HG03571 (cell line): ENCODE results near the gene RBM38.

Experiments used
- ATAC-seq: cut with Tn5 transposase; IDR thresholded peaks from one replicate; pipeline ENCODE4 v1.9.1; 2021; ENCODE audit not compliant: unreplicated experiment

RBM38 gene

DNA sequence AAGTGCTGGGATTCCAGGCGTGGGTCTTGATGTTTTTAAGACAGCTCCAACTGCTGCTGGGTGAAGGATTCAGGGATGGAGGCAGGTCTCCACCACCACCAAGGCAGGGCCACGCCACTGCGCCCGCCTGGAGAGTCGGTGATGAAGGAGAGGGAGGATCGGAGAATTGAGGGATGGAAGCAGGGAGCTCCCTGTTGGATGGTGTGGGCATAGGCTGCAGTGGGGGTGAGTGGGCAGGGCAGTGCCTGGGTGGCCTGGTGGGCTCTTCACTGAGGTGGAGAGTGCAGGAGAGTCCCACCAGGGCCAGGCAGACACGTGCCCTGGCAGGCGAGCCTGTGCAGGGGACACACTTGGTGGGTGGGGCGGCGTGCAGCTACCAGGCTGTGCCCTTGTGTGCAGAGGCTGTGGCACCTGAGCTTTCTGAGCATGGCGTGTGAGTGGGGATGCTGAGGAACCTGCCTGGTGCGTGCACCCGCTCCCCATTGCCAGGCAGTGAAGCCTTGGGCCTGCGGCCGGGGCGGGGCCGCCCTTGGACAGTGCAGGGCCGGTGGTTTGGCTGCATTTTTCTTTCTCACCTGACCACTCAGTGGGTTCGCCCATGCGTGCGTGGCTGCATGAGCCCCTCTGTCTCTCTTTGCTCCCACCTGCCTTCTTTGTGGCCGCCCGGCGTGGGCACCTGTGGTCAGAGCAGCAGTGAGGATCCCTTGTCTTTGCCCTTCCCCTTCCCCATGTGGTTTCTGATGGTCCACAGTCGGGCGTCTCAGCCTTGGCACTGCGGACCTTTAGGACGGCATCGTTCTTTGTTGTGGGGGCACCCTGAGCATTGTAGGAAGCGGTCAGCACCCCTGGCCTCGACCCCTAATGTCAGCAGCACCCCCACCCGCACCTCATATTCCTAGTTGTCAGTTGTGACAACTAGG, 11.3 kb downstream of the RBM38 start:
- ATAC-seq = no peak

DNA sequence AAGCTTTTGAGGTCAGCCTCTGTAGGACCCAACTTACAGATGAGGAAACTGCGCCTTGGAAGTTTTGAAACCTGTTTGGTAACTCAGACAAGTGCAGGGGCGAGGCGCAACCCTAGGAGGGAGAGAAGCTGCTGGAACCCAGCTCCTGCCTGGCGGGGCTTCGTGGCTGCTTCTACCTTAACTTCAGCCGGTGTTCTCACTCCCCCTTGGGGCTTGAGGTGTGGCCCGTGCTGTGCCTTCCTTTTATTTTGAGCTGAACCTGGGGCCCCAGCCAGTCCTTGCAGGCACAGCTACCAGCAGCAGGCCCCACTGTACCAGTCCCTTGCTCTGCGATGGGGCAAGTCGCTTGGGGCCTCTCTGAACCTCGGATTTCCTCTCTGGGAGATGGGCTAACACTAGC, 12.0 kb downstream of the RBM38 start:
- no peak for ATAC-seq

DNA sequence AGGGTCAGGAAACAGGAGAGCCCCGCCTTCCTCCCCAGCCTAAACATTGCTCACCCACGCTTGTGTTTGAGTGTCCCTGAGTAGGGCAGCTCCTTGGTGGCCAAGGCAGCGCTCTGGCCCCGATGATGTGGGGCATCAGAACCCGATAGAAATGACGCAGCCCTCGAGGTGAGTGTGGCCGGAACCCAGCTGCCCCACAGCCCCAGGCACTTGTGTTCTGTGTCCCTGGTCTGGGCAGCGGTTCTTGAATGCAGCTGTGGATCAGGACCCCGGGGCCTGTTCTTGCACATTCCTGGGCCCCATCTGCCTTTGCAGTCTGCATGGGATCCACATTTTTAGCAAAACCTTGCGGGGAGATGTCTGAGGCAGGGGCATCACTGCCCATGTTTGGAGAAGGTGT, 12.8 kb downstream of the RBM38 start:
- ATAC-seq = no peak

DNA sequence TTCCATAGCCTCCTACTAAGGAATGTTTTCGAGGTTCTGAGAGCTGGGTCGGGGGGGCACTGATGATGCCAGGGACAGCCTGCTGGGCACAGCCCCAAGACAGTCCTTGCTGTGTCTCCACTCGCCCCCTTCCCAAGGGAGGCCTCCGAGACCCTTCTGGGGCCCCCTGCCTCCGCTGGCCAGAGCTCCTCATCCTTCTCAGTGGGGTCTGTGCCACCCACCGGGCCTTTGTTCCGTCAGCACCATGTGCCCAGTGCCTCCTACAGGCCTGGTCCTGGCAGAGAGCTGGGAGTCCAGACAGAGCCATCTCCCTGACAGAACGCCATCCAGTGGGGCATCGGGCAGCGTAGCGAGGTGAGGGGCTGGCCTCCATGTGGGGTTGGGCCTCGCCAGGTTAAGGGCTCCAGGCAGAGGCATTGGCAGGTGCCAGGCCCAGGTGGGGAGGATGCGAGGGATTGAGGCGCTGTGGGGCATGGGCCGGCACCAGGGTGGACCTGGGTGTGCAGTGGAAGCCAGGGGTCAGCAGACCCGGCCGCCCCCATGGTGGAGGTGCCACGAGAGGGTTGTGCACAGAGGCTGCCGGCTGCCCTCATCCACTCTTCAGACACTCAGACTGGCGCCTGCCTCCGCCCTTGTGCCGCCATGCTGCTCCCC, 13.3 kb downstream of the RBM38 start:
- no peak for ATAC-seq

DNA sequence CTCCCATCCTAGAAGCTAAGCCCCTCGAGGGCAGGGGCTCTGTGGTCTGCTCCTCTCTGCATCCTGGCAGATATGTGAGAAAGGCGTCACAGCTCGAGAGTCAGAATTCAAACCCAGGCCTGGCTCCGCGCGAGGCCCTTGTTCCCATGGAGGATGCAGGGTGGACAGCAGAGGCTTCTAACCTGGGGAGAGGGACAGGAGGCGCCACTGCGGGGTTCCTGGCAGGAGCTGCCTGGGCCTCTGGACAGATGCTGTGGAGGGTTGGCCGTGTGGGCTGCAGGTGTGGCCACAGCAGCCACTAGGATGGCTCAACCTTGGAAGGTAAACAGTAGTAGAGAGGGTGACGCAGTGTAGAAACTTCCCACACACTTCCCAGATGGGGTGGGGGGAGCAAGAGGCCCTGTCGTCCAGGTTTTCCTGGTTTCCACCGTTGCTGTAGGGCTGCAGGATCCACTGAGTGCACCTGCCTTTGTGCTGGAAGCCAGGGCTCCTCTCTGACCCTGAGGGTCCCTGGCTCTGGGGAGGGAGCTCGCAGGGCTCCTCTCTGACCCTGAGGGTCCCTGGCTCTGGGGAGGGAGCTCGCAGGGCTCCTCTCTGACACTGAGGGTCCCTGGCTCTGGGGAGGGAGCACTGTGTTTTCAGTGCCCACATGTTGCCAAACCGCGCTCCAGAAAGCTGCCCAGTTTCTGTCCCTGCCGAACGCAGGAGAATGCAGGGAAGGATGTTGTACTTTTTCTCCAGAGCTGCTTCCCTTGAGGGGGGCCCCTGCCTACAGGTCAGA, 14.2 kb downstream of the RBM38 start:
- no peak for ATAC-seq

DNA sequence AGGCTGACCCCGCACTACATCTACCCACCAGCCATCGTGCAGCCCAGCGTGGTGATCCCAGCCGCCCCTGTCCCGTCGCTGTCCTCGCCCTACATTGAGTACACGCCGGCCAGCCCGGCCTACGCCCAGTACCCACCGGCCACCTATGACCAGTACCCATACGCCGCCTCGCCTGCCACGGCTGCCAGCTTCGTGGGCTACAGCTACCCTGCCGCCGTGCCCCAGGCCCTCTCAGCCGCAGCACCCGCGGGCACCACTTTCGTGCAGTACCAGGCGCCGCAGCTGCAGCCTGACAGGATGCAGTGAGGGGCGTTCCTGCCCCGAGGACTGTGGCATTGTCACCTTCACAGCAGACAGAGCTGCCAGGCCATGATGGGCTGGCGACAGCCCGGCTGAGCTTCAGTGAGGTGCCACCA, 16.4 kb downstream of the RBM38 start:
- ATAC-seq = no peak

DNA sequence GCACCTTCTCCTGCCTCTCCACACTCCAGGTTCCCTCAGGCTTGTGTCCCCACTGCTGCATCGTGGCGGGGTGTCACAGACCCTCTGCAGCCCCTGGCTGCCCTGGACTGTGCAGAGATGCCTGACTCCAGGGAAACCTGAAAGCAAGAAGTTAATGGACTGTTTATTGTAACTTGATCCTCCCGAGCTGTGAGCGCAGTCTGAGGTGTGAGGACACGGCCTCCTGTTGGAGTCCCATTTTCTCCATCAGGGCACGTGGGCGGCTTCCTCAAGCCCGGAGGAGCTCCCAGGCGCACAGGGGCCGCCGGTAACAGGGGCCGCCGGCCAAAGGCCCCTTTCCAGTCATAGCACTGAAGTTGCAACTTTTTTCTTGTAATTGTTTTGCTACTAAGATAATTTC, 16.9 kb downstream of the RBM38 start:
- ATAC-seq = no peak

DNA sequence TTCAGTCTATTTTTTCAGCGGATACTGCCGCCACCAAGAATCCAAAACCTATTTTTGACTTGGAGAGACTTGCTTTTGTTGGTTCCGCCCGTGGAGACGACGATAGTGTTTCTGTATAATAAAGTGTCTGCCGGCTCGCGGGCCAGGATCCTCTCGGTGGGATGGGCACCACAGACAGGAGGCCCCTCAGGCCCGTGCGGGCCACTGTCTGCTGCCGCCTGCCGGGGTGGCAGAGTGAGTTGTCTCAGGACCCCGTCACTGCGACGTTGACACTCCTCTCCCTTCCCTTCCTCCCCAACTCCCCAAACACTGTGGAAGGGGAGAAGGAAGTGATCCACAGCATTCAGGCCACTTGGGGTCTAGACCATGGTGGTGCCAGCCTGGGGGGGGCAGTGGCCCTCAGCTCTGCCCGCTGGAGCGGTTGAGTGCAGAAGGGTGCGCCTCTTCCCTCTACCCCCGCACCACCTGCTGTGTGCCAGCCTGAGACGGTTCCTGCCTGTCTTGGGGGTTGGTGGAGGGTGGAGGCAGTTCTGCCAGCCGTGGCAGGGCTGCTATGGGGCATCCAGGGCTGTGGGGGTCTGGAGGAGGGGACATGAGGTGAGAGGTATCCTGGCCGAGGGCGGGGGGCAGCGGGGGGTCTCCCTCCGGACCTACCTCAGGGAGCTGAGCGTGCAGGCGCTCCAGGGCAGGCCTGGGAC, 17.5 kb downstream of the RBM38 start:
- no peak for ATAC-seq

DNA sequence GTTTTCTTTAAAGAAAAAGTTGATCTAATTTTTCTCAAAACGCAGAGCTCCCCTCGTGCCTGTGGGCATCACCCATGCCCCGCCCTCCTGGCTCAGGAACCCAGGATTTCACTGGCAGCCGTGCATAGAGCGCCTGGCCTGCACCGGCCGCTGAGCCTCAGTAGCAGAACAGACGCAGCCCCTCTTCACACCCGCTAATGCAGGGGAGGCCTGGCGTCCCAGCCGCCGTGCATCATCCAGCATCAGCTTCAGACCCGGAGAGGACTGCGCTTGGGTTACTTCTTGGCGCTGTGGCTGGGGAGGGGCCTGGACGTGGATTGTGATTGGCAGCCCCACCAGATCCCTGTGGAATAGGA, 18.1 kb downstream of the RBM38 start:
- ATAC-seq = no peak

DNA sequence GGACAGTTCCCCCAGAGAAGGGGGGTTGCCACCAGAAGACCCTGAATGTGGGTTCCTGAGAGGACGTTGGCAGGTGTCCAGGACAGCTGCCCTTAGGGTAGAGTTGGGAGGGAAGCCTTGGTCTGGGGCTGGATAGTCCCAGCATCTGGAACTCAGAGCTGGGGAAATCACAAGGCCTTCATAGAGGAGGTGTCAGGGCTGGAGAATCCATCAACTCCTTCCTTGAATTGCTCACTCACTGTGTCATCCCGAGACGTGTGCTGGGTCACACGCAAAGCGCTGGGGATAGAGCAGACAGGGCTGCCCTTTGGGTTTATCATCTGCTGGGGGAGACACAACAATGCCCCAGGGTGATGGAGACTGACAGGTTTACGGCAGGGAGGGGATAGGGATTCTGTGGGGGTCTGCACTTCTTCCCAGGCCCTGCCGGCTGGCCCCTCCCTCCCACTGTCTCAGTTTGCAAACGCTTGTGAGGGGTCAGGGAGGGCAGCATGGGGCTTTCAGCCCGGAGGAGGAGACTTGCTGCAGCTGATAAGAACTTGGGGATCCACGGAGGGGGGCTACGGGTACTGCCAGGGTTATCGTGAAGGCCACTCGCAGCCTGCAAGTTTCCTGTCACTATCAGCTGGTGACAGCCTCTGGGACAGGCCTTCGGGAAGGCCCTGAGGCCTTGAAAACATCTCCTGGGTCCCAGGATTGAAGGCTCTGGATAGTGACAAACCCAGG, 18.6 kb downstream of the RBM38 start:
- no peak for ATAC-seq

DNA sequence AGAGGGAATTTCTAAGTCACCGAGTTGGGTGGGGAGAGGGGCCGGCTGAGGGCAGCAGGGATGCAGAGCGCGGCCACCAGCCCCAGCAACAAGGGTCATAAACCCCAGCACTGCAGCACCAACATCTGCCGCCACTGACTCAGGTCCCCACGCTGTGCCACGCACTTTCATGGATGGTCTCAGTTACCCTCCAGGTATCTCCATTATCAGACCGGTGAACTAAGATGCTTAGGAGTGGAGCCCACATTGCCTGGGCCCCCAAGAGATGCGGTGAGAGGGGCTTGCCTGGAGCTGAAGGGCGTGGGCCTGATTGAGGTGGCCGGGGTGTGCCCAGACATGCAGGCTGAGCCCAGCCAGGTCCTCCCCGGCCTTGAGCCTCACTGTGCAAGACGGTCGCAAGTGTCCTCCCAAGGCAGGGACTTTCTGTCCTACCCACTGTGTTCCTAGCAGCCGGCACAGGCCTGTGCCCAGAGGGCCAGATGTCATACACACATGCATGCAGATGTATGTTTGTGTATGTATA, 19.3 kb downstream of the RBM38 start:
- ATAC-seq = no peak

DNA sequence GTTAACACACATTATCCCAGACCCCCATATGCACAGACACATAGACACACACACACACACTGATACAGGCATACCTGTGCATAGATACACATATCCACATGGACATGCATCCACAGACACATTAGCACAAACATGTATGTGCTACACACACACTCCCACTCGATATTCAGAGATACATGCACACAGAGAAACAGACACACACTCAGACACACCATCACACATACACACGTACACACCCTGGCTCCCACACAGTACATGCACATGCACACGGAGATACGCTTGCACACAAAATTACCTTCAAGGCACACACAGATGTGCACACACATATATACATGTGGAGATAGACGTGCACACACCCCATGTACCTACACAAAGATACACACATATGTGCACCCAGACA, 19.7 kb downstream of the RBM38 start:
- no peak for ATAC-seq

DNA sequence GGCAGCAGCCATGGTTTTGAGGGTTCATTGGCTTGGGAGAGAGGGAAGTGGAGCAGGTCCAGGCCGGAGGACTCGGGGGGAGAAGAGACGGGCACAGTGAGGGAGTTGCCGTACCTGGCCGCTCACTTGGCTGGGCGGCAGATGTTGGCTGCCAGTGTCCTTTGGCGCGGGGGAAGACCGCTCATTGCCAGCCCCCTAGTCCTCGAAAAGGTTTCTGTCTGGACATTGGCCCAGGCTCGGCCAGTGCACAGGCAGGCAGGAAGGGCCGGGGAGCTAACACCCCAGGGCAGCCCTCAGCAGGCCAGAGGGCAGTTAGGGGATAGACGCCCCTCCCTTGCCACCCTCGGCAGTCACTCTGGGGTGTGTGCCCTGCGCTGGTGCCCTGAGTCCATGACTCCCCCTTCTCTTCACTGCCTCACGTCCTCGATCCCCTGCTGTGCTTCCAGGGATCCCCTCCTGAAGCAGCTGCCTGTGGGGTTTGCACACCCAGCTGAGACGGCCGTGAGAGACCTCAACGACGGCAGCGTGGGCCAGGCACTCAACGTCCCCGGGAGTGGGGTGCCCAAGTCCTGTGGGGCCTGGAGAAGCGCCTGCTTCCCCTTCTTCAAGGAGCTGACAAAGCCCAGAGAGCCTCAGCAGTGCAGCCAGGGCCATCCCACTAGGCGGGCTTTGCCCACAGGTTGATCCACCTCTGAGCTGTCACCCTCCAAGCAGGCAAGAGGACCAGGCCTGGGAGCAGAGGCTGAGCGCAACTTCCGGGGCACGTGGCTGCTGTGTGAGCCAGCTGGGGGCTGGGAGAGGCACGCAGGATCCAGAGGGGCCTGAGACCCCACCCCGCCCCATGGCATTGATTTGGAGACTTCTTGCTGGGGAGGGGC, 20.4 kb downstream of the RBM38 start:
- no peak for ATAC-seq

DNA sequence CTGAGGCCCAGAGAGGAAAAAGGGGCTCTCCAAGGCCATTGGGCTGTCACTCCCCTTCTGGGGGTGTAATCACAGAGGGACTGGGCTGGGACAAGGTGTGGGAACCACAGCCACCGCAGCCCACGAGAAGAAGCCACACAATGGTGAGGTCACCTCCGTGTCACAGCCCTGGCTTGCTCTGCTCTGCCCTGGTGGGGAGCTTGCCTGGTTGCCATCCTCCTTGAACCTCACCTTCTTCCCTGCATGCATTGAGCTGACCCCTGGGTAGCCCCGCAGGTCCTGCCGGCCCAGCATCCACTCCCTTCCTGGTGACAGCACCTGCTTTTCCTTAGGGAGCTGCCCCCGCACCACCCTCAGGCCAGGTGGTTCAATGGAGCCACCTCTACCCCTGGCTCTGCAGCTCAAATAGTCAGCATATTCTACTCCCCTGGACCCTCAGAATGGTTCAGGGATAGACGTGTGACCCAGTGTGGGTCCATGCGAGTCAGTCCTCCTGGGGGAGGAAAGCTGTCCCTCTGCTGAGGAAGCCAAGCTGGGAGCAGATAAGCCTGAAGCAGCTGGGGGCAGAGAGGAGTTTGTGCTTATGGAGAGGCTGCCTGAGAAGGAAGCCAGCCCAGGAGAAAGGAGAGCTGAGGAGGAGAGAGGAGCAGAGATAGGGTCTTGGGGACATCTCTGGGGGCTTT, 21.3 kb downstream of the RBM38 start:
- ATAC-seq = no peak

DNA sequence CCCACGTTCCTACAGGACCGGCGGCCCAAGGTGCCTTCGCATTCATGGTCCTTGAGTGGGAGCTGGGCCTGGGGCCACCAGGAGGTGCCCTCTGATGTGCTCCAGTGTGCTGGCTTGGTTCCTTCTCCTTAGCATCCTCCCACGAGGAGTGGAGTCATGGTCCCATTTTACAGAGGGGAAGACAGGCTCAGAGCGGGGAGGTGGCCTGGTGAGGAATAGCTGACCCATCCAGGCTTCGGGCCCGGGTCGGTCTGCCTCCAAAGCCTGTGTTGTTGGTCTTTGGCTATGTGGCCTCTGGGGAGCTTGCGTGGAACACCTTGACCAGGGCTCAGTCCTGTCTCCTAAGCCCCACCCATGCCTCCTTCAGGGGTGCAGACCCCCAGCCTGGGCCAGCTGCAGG, 22.8 kb downstream of the RBM38 start:
- ATAC-seq = no peak

DNA sequence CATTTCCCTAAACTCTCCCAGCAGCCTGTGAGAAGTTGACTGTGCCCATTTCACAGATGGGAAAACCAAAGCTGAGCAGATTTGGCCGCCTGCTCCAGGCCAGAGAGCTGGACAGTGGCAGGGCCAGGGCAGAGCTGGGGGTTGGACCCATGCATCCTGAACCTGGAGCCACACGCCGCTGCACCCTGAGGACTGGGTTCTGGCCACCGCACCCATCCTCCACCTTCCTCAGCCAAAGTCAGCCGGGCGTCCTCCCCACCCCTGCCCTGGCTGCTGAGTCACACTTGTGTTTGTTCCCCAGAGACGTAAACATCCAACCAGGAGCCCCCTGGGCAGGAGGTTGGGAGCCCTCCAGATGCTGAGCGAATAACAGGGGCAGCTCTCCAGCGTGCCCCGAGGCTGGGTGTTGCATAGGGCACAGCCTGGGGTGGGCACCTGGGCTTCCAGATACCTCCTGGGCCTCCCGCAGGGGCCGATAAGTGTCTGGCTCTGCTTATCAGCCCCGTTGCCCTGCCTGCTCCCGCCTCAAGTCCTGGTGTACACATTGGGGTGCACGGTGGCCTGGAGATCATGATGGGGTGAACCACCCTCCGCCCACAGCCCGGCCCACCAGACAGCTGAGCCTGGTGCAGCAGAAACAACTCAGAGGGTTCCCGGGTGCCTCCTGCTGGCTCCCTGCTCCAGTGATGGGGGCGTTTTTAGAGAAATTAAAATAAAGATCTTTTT, 23.8 kb downstream of the RBM38 start:
- ATAC-seq = no peak

DNA sequence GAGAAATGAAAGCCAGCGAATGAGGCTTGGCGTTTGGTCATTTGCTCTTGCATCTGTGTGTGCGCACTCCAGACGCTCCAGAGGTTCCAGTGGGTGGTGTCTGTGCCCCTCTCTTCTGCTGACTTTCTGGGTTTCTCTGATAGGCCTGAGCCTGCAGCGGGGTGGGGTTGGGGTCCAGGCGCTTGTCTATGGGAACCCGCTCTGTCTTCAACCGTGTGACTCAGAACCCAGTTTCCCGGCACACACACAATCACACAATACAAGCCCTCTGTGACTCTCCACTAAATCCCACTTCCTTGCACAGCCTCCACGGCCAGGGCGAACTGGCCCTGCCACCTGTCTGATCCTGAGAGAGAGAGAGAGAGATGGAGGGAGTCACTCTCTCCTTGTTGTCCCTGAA, 24.6 kb downstream of the RBM38 start:
- ATAC-seq = no peak
